GM23248 (cell line): ENCODE measurements around the gene TMED10.

ENCODE experiments used
- EZH2 ChIP-seq: fragments of 200-600 bp; sonication (generic); IDR thresholded peaks from 2 replicates; pipeline ENCODE4 v1.6.1; 2018; ENCODE audit warnings: antibody characterized with exemption, mild to moderate bottlenecking; ENCODE audit not compliant: insufficient read depth, poor library complexity, severe bottlenecking
- EZH2phosphoT487 ChIP-seq: fragments of 200-600 bp; sonication (generic); IDR thresholded peaks from 2 replicates; pipeline ENCODE4 v1.6.1; 2018; ENCODE audit warnings: antibody characterized with exemption, moderate library complexity, mild to moderate bottlenecking, low read depth; ENCODE audit not compliant: insufficient read depth

- TF ChIP-seq EZH2phosphoT487 (no peak), EZH2 (no peak)
These were observed 37.2 kb downstream of the TMED10 start for GRCh38 chr14:75139185-75139584.
